GM23338 (cell line): ENCODE measurements around the gene SIDT1.

Experiments
- CREB1 ChIP-seq: fragments of 250-450 bp; sonication (Bioruptor Pico); IDR thresholded peaks from 2 replicates; pipeline ENCODE4 v1.5.0; 2020; ENCODE audit warnings: low read depth, mild to moderate bottlenecking, moderate library complexity
- EZH2 ChIP-seq: fragments of 200-600 bp; sonication (generic); IDR thresholded peaks from one replicate; pipeline ENCODE4 v1.8.0; 2017; ENCODE audit warnings: antibody characterized with exemption, mild to moderate bottlenecking, low read depth; ENCODE audit not compliant: unreplicated experiment
- EZH2phosphoT487 ChIP-seq: fragments of 200-600 bp; sonication (generic); IDR thresholded peaks from one replicate; pipeline ENCODE4 v1.8.1; 2018; ENCODE audit warnings: antibody characterized with exemption; ENCODE audit not compliant: unreplicated experiment
- JUNB ChIP-seq: IDR thresholded peaks from one replicate; pipeline ENCODE4 v1.6.1; 2016; ENCODE audit warnings: antibody characterized with exemption; ENCODE audit not compliant: unreplicated experiment
- NANOG ChIP-seq: IDR thresholded peaks from 2 replicates; pipeline ENCODE4 v1.6.1; 2016; ENCODE audit warnings: antibody characterized with exemption, borderline replicate concordance
- POLR2AphosphoS5 ChIP-seq: IDR thresholded peaks from 2 replicates; pipeline ENCODE4 v1.6.1; 2016; ENCODE audit warnings: antibody characterized with exemption, low read depth
- ZNF114 ChIP-seq: fragments of 250-450 bp; sonication (Bioruptor Pico); IDR thresholded peaks from 2 replicates; pipeline ENCODE4 v1.5.0; 2020; ENCODE audit warnings: mild to moderate bottlenecking, moderate library complexity
- ZNF331 ChIP-seq: fragments of 250-450 bp; sonication (Bioruptor Pico); IDR thresholded peaks from 2 replicates; pipeline ENCODE4 v1.5.0; 2020; ENCODE audit warnings: low read depth, mild to moderate bottlenecking, moderate library complexity
- TF ChIP-seq, protein P1 (sequence below), 2 experiments: fragments of 200-600 bp in 1 of 2; sonication (generic) in 1 of 2; conservative IDR thresholded peaks; 2 replicates each; pipeline versions ENCODE4 v1.5.1 to v1.6.1; 2016 to 2017; ENCODE audit warnings: antibody characterized with exemption in 2 of 2, low read depth in 2 of 2, mild to moderate bottlenecking in 2 of 2, moderate library complexity in 1 of 2
- TF ChIP-seq, protein P2 (sequence below): IDR thresholded peaks from one replicate; pipeline ENCODE4 v1.6.1; 2018; ENCODE audit warnings: antibody characterized with exemption; ENCODE audit not compliant: unreplicated experiment

DNA sequence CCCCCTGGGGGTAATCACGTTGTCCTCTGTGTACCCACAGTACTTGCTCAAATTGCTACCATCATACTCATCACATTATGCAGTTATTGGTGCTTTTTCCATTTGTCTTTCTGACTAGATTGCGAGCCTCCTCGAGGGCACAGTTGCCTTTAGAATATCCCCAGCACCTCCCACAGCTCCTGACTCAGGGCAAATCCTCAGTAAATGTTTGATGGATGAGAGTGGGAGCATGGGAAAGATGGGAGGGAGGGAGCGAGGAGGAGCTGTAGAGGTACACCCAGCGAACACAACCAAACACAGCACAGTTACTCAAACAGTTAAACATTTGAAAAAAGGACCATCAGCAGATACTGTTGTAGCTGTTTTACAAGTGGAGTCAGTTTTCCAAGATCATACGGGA, 27.9 kb downstream of the SIDT1 start:
- TF ChIP-seq, protein P1, sequence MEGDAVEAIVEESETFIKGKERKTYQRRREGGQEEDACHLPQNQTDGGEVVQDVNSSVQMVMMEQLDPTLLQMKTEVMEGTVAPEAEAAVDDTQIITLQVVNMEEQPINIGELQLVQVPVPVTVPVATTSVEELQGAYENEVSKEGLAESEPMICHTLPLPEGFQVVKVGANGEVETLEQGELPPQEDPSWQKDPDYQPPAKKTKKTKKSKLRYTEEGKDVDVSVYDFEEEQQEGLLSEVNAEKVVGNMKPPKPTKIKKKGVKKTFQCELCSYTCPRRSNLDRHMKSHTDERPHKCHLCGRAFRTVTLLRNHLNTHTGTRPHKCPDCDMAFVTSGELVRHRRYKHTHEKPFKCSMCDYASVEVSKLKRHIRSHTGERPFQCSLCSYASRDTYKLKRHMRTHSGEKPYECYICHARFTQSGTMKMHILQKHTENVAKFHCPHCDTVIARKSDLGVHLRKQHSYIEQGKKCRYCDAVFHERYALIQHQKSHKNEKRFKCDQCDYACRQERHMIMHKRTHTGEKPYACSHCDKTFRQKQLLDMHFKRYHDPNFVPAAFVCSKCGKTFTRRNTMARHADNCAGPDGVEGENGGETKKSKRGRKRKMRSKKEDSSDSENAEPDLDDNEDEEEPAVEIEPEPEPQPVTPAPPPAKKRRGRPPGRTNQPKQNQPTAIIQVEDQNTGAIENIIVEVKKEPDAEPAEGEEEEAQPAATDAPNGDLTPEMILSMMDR (conservative IDR thresholded peaks at IDR 0.05; ENCODE audit: low read depth in 2 of 2): no peak
- TF ChIP-seq ZNF331 (CRISPR knock-in tag): no peak
- no peak for TF ChIP-seq POLR2AphosphoS5
- no peak for TF ChIP-seq EZH2phosphoT487
- TF ChIP-seq EZH2: no peak
- TF ChIP-seq ZNF114 (CRISPR knock-in tag): no peak
- TF ChIP-seq, protein P2, sequence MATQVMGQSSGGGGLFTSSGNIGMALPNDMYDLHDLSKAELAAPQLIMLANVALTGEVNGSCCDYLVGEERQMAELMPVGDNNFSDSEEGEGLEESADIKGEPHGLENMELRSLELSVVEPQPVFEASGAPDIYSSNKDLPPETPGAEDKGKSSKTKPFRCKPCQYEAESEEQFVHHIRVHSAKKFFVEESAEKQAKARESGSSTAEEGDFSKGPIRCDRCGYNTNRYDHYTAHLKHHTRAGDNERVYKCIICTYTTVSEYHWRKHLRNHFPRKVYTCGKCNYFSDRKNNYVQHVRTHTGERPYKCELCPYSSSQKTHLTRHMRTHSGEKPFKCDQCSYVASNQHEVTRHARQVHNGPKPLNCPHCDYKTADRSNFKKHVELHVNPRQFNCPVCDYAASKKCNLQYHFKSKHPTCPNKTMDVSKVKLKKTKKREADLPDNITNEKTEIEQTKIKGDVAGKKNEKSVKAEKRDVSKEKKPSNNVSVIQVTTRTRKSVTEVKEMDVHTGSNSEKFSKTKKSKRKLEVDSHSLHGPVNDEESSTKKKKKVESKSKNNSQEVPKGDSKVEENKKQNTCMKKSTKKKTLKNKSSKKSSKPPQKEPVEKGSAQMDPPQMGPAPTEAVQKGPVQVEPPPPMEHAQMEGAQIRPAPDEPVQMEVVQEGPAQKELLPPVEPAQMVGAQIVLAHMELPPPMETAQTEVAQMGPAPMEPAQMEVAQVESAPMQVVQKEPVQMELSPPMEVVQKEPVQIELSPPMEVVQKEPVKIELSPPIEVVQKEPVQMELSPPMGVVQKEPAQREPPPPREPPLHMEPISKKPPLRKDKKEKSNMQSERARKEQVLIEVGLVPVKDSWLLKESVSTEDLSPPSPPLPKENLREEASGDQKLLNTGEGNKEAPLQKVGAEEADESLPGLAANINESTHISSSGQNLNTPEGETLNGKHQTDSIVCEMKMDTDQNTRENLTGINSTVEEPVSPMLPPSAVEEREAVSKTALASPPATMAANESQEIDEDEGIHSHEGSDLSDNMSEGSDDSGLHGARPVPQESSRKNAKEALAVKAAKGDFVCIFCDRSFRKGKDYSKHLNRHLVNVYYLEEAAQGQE: no peak
- TF ChIP-seq NANOG: no peak
- TF ChIP-seq JUNB: no peak
- no peak for TF ChIP-seq CREB1 (CRISPR knock-in tag)
